ENCODE measurements around the gene SDK1. TPM values are rescaled to one million over a fixed set of nuclear protein-coding genes. Genes with fewer than 3 reads are reported as not detected.

SDK1 gene
- total RNA-seq, 1 donor from 2014 or later = 3.9 TPM

DNA sequence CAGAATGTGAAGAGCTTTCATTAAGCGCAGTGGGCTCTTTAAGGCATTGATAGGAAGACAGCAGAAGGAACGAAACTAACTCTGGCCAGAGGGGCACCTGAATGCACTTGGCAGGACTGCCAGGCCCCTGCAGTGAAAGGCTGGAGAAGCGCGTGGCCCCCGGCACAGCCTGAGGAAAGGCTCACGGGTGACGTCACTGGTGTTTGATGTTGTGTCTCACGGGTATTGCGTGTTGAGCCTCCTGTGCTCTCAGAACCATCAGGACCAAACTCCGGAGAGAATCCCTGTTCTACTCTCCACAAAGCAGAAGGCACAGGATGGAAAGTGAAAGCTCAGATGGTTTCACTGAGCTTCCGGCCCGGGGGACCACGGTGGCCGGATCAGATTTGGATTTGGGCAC lies 865.3 kb downstream of the SDK1 start:
- TF ChIP-seq, protein P1, sequence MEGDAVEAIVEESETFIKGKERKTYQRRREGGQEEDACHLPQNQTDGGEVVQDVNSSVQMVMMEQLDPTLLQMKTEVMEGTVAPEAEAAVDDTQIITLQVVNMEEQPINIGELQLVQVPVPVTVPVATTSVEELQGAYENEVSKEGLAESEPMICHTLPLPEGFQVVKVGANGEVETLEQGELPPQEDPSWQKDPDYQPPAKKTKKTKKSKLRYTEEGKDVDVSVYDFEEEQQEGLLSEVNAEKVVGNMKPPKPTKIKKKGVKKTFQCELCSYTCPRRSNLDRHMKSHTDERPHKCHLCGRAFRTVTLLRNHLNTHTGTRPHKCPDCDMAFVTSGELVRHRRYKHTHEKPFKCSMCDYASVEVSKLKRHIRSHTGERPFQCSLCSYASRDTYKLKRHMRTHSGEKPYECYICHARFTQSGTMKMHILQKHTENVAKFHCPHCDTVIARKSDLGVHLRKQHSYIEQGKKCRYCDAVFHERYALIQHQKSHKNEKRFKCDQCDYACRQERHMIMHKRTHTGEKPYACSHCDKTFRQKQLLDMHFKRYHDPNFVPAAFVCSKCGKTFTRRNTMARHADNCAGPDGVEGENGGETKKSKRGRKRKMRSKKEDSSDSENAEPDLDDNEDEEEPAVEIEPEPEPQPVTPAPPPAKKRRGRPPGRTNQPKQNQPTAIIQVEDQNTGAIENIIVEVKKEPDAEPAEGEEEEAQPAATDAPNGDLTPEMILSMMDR (IDR thresholded peaks at IDR 0.05; ENCODE audit: insufficient read depth, low read length, poor library complexity, severe bottlenecking) = no peak
- Histone ChIP-seq H3K4me3 (ENCODE audit: low read depth, low read length) (no peak overlapping the region), H3K36me3 (ENCODE audit: control insufficient read depth, insufficient read depth, low read length) (no peaks in the 10 kb centered on the region), H3K27me3 (ENCODE audit: control insufficient read depth, insufficient read depth, low read length) (no peaks in the 10 kb centered on the region)
- DNase-seq (ENCODE audit: low read depth) = no peak

DNA sequence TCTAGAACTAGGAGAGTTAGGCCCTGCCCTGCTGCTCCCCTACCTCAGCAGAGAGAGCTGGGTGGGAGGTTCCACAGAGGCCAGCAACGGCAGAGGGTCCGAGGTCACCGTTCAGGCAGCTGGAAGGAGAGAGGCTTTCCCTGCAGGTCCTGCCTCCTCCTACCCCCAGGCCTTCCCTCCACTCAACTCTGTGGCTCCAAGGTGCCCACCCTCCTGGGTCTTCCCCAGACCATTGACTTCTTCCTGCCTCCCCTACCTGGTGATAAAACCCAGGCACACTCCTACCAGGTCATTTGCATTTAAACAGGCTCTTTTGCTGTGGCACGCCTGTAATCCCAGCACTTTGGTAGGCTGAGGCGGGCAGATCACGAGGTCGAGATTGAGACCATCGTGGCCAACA lies 865.8 kb downstream of the SDK1 start:
- Histone ChIP-seq H3K4me3 (ENCODE audit: low read depth, low read length) (no peak overlapping the region), H3K36me3 (ENCODE audit: control insufficient read depth, insufficient read depth, low read length) (no peaks in the 10 kb centered on the region), H3K27me3 (ENCODE audit: control insufficient read depth, insufficient read depth, low read length) (no peaks in the 10 kb centered on the region)
- DNase-seq (ENCODE audit: low read depth) = no peak
- TF ChIP-seq, protein P1 (IDR thresholded peaks at IDR 0.05; ENCODE audit: insufficient read depth, low read length, poor library complexity, severe bottlenecking) = no peak

DNA sequence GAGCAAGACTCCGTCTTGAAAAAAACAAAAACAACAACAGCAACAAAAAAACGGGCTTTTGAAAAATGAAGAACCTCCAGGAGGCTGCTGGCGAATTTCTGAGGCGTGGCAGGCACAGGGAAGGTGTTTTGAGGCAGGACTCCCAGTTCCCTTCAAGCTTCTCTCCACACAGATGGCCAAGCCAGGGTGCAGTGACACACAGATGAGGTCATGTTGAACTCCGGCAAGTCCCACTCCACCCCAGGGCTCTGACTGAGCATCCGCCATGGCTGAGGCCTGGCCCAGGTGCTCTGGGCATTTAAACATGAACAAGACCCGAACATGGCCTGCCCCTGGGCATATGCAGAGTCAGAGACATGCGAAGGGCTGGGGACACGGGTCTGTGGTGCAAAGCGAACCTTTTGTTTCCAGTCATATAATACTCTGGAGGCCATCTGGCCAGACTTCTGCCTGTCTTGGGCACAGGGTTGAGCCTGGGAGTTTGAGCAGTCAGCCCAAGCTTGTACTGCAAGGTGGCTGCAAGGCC lies 866.4 kb downstream of the SDK1 start:
- no peaks in the 10 kb centered on the region for H3K27me3 ChIP-seq (ENCODE audit: control insufficient read depth, insufficient read depth, low read length)
- TF ChIP-seq, protein P1 (IDR thresholded peaks at IDR 0.05; ENCODE audit: insufficient read depth, low read length, poor library complexity, severe bottlenecking) = no peak
- DNase-seq (ENCODE audit: low read depth) = no peak
- H3K4me3 ChIP-seq (ENCODE audit: low read depth, low read length) = no peak overlapping the region
- H3K36me3 ChIP-seq (ENCODE audit: control insufficient read depth, insufficient read depth, low read length) = no peaks in the 10 kb centered on the region

DNA sequence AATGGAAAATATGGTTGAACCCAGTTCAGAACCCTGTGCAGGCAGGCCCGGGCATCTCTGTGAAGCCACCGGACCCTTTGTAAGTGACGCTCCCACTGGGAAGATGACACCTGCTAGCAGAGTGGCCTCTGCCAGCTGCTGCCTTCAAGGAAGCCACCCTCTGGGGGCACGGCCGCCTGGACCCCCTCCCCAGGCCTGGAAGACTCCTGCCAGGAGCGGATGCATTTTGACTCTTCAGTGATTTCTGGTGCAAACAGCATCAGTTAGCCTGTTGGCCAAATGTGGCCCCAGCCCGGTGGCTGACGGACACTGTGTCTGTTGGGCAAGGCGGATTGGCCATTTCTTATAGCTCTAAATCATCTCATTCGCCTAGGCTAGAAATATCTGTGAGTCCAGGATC lies 867.0 kb downstream of the SDK1 start:
- no peaks in the 10 kb centered on the region for H3K36me3 ChIP-seq (ENCODE audit: control insufficient read depth, insufficient read depth, low read length)
- H3K27me3 ChIP-seq (ENCODE audit: control insufficient read depth, insufficient read depth, low read length) = no peaks in the 10 kb centered on the region
- TF ChIP-seq, protein P1 (IDR thresholded peaks at IDR 0.05; ENCODE audit: insufficient read depth, low read length, poor library complexity, severe bottlenecking) = no peak
- no peak for DNase-seq (ENCODE audit: low read depth)
- H3K4me3 ChIP-seq (ENCODE audit: low read depth, low read length) = no peak overlapping the region

- H3K36me3 ChIP-seq (ENCODE audit: control insufficient read depth, insufficient read depth, low read length) = no peaks in the 10 kb centered on the region
- no peaks in the 10 kb centered on the region for H3K27me3 ChIP-seq (ENCODE audit: control insufficient read depth, insufficient read depth, low read length)
- TF ChIP-seq, protein P1 (IDR thresholded peaks at IDR 0.05; ENCODE audit: insufficient read depth, low read length, poor library complexity, severe bottlenecking) = no peak
- H3K4me3 ChIP-seq (ENCODE audit: low read depth, low read length) = no peak overlapping the region
- no peak for DNase-seq (ENCODE audit: low read depth)
Measured at GRCh38 chr7:4168541-4168940, 867.5 kb downstream of the SDK1 start.

- Histone ChIP-seq H3K36me3 (ENCODE audit: control insufficient read depth, insufficient read depth, low read length) (no peaks in the 10 kb centered on the region), H3K27me3 (ENCODE audit: control insufficient read depth, insufficient read depth, low read length) (no peaks in the 10 kb centered on the region), H3K4me3 (ENCODE audit: low read depth, low read length) (no peak overlapping the region)
- no peak for DNase-seq (ENCODE audit: low read depth)
- TF ChIP-seq, protein P1 (IDR thresholded peaks at IDR 0.05; ENCODE audit: insufficient read depth, low read length, poor library complexity, severe bottlenecking) = no peak
Measured at GRCh38 chr7:4169455-4169854, 868.4 kb downstream of the SDK1 start.

Measured in kidney epithelial cell (primary cell).